Suppressor macrophage (primary cell): ENCODE measurements around the gene PLPP4.

Source experiments
- DNase-seq, 4 experiments: peaks; one replicate each; pipeline ENCODE4 v3.0.0-alpha.2; 2020 to 2022

The PLPP4 gene

DNA sequence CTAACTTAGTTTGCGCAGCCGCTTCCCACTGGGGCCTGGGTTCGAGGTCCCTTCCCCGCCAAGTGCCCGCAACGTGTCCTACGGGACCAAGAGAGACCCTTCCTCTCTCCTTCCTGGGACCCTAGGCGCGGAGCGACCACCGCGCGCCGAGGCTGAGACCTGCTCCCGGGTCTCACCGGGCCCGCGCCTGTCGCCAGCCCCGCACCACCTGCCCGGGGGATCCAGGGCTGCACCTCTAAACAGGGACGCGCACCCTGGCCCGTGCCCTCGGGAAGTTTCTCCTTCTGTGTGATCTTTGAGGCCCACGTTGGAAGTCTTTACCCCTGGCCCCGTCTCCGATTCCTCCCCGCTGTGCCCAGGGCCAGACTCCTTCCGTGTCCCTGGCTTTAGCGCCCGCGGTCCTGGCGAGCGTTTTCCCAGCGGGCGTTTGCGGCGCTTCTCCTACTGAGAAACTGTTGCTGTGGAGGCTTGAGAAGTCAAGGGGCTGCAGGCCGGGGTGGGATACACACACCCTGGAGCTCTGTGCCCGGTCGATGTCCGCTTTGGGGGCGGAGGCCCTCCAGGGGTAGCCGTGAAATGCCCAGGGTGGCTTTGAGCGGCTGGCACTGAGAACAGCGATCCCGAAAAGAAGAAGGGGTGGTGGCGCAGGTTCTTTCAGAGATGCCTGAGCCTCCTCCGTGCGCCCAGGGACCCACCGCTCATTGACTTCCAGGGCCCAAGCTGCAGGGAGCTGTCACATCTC is 575 bp downstream of the PLPP4 start:
- DNase-seq = peak in 1 of 4 experiments; percentile 9

DNA sequence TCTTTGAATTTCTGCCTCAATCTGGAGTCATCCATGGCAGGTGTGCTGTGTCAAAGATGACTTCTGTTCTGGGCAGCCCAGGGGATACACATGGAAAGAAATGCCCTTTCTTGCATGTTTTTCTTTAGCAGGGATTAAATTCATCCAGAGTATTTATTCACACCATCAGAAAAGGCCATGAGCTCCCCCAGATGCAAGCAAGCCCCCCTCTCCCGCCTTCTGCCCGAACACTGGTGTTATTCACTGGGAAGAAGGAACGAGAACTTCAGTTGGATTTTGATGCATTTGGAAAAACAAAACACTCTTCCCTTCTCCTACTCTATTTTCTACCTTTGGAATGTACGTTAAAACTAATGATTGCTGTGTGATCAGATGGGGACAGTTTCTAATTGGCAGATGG is 1.4 kb downstream of the PLPP4 start:
- no peak for DNase-seq

DNA sequence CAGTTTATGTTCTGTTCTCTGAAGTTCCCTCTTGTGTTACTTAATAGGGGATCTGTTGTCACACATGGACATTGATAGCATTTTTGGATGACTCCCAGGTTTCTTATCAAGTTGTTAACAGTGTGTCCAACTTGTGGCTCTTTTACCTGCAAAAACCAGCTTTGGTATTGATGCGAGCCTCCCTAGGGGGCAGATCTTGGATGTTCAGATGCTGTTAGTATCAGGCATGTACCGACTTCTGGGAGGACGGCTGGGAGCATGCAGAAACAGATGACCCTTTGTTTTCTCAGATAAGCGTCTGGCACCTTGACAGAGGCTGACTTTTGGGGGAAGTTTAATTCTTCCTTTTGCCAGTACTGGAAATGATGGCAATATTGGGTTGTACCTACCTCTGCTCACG is 2.2 kb downstream of the PLPP4 start:
- no peak for DNase-seq

GRCh38 chr10:120460186-120460585 is 3.2 kb downstream of the PLPP4 start:
- peak in 1 of 4 experiments; percentile 22 for DNase-seq

GRCh38 chr10:120460776-120461175 is 3.7 kb downstream of the PLPP4 start:
- peak in 1 of 4 experiments; percentile 20 for DNase-seq

GRCh38 chr10:120462018-120462682 is 5.1 kb downstream of the PLPP4 start:
- DNase-seq = no peak

DNA sequence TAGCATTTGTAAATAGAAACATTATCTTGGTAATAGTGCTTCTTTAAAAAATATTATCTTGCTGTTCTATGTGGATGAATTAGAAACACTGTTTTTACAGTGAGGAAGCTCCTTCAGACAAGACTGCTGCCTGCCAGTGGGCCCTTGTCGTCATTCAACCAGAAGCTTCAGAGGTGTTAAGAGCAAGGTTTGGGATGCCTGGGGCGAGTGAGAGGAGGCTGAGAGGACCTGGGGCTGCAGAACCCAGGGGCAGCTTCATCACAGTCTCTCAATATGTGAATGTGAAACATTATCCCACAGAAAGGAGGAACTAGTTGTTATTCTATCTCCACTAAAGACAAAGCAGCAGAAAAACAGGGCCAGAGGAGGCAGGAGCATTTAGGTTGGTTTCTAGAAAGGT is 8.1 kb downstream of the PLPP4 start:
- DNase-seq = no peak

DNA sequence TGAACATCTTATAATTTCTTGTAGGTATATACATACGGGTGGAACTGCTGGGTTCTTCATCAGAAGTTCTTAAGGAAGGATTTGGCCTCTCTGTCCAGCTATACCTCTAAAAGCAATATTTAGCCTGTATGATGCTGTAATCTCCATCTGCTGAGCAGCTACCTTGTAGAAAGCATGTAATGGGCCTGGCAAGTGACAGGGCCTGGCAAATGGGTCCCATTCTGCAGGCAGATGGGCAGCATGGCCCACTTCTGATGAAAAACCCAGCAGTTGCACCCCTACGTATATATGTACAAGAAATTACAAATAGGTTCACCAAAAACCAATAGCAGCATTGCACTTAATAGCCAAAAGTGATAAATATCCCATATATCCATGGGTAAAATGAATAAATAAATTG is 9.0 kb downstream of the PLPP4 start:
- no peak for DNase-seq

DNA sequence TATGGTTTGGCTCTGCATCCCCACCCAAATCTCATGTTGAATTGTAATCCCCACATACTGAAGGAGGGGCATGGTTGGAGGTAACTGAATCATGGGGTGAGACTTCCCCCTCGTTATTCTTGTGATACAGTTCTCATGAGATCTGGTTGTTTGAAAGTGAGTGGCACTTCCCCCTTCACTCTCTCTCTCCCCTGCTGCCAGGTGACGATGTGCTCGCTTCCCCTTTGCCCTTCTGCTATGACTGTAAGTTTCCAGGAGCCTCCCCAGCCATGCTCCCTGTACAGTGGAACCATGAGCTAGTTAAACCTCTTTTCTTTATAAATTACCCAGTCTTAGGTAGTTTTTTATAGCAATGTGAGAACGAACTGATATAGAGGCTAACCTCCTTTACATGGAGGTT is 16.6 kb downstream of the PLPP4 start:
- peak in 3 of 4 experiments; percentile 10 to 23 (median 11) for DNase-seq

GRCh38 chr10:120474956-120475355 is 17.9 kb downstream of the PLPP4 start:
- DNase-seq = no peak

DNA sequence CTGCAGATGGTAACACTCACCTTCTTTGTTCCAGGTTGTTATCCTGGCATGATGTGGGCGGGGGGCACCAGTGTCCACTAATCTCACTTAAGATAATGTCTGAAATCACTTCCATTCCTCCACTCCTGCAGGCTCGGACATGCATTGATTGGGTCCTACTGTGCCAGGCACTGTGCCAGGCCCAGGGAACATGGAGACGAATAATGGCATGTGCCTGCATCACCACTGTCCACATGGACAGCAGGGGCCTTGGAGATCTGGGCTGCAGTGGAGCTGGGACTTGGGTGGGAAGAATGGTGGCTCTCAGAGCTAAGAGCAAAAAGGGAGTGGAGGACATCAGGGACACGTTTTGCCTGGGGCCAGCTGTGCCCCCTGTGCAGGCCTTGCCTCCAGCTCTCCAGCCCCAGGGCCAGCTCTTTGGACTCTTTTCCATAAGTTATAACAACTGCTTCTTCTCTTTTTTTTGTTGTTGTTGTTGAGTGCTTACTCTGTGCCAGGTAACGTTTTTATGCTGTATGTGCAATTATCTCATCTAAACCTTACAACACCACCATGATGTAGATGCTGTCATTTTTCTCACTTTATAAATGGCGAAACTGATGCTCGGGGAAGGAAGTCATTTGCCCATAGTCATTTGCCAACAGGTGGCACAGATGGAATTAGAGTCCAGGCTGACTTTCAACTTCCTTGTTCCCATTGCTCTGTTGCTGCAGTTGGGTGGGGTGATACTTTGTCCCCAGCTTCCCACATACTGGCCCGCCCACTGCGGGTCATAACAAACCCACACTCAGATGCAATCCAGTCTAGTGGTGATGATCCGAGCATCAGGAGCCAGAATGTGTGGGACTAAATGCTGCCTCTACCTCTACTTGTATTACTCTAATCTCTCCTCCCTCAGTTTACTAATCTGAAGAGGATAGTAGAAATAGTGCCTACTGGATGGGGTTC is 19.1 kb downstream of the PLPP4 start:
- DNase-seq = peak; percentile 47 to 66 (median 58)

GRCh38 chr10:120477021-120477742 is 20.2 kb downstream of the PLPP4 start:
- DNase-seq = no peak

DNA sequence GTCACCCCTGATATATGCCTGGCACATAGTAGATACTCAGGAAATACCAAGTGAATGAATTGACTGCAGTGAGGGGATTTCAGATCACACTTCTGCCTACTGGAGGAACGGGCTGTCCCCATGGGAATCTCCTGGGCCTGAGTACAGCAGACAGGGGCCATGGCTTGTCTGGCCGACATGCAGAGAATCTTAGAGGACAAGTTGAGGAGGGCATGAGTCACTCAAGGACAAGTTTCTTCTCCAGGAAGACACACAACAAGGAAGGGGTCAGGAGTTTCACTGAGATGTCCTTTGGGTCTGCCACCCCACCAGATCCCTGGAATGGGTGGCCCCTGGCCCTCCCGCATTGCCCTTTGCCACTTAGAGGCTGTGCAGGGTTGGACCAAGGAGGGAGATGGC is 20.7 kb downstream of the PLPP4 start:
- no peak for DNase-seq

- no peak for DNase-seq
These were observed 21.4 kb downstream of the PLPP4 start for GRCh38 chr10:120478386-120478785.

DNA sequence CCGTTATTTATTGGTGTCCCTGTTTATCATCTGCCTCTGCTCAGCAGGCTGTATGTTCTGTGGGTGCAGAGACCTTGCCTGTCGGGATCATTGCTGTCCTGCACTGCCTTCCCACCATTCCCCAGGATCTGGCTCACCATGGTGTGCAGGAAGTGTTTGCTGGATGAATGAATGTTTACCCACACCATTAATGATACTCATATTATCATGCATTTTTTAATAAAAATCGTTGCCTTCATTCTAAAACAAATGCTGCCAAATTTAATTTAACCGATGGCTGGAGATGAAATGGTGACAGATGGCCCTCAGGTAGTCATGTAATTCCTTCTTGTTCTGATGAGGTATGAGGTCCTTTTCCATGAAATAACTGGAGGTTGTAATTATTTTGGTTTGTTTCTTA is 22.5 kb downstream of the PLPP4 start:
- DNase-seq = no peak

DNA sequence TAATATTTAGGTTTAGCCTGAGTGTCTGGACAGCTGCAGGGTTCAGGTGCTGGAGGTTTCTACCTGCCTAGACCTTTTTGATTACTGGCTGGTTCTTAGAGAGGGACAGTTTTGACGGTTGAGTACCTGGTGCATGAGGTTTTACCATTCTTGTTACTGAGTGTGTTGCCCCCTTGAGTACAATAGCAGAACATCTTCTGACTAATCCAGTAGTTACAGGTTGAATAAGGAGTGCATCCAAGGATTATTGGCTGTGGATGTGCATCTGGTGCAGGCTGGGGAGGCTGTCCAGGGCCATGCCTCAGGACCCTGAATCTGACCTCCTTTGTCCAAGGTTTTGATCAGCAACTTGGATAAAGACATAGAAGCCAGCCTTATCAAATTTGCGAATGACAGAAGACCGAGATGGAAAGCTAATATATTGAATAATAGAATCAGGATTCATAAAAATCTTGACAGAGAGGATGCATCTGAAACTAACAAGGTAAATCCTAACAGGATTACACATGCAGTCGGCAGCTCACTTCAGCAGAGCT is 23.1 kb downstream of the PLPP4 start:
- DNase-seq = no peak

GRCh38 chr10:120480848-120481247 is 23.8 kb downstream of the PLPP4 start:
- DNase-seq = no peak

DNA sequence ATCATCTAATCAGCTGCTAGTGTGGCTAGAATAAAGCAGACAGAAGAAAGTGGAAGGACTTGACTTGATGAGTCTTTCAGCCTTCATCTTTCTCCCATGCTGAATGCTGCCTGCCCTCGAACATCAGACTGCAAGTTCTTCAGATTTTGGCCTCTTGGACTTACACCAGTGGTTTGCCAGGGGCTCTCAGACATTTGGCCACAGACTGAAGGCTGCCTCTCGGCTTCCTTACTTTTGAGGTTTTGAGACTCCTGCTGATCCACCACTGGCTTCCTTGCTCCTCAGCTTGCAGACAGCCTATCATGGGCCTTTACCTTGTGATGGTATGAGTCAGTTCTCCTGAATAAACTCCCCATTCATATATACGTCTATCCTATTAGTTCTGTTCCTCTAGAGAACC is 26.0 kb downstream of the PLPP4 start:
- no peak for DNase-seq

- no peak for DNase-seq
These were observed 26.7 kb downstream of the PLPP4 start for GRCh38 chr10:120483651-120484301.

DNA sequence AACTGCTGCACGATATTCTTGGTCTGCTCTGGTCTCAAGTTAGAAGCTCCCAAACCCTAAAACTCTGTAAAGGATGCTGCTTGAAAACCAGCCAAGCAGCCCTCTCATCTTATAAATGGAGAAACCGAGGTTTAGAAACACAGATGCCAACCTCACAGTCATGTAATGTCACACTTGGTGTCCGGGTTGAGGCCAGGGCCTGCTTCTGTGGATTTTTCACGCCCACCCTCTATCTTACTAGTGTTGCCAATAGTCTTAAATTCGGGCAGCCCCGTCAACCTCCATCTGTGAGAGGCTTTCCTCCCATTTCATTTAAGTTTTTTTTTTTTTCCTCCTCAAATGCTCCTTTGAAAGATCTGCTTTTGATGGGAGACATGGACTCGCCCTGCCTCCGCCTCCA is 28.9 kb downstream of the PLPP4 start:
- no peak for DNase-seq

GRCh38 chr10:120486671-120487205 is 29.7 kb downstream of the PLPP4 start:
- DNase-seq = no peak
